Measurements from ENCODE around the gene RIC1. TPM values are rescaled to one million over a fixed set of nuclear protein-coding genes. Genes with fewer than 3 reads are reported as not detected.
"Not testable (repeated sequence)": the region's sequence is repeated elsewhere in the genome, so short reads cannot be mapped to it uniquely, and the experiment has no call there.

The RIC1 gene
- total RNA-seq, 1 donor from 2014 or later: 9.7 TPM

DNA sequence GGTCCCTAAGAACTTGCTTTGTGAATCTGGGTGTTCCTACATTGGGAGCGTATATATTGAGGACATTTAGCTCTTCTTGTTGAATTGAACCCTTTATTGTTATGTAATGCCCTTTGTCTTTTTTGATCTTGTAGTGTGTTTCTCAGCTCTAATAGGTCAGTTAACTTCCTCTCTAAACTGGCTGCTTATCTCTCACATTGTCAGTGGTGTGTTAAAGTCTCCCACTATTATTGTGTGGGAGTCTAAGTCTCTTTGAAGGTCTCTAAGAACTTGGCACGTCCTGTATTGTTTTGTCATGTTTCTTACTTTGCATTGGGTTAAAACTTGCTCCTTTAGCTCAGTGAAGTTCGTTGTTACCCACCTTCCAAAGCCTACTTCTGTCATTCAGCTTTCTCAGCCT lies 36.2 kb downstream of the RIC1 start:
- H3K27ac Mint-ChIP-seq (ENCODE audit: unreplicated experiment): no peak overlapping the region
- no peaks in the 10 kb centered on the region for H3K4me1 Mint-ChIP-seq (ENCODE audit: low read depth, unreplicated experiment)
- no peaks in the 10 kb centered on the region for H3K27me3 Mint-ChIP-seq (ENCODE audit: unreplicated experiment)
- TF ChIP-seq, protein P1, sequence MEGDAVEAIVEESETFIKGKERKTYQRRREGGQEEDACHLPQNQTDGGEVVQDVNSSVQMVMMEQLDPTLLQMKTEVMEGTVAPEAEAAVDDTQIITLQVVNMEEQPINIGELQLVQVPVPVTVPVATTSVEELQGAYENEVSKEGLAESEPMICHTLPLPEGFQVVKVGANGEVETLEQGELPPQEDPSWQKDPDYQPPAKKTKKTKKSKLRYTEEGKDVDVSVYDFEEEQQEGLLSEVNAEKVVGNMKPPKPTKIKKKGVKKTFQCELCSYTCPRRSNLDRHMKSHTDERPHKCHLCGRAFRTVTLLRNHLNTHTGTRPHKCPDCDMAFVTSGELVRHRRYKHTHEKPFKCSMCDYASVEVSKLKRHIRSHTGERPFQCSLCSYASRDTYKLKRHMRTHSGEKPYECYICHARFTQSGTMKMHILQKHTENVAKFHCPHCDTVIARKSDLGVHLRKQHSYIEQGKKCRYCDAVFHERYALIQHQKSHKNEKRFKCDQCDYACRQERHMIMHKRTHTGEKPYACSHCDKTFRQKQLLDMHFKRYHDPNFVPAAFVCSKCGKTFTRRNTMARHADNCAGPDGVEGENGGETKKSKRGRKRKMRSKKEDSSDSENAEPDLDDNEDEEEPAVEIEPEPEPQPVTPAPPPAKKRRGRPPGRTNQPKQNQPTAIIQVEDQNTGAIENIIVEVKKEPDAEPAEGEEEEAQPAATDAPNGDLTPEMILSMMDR (IDR thresholded peaks at IDR 0.05; ENCODE audit: partially characterized antibody, unreplicated experiment): no peak
- no peaks in the 10 kb centered on the region for H3K9me3 Mint-ChIP-seq (ENCODE audit: unreplicated experiment)
- peaks cover 13% of the 10 kb centered on the region for H3K36me3 Mint-ChIP-seq (ENCODE audit: unreplicated experiment)
- DNase-seq: no peak
- H3K4me3 Mint-ChIP-seq (ENCODE audit: unreplicated experiment): no peak overlapping the region

DNA sequence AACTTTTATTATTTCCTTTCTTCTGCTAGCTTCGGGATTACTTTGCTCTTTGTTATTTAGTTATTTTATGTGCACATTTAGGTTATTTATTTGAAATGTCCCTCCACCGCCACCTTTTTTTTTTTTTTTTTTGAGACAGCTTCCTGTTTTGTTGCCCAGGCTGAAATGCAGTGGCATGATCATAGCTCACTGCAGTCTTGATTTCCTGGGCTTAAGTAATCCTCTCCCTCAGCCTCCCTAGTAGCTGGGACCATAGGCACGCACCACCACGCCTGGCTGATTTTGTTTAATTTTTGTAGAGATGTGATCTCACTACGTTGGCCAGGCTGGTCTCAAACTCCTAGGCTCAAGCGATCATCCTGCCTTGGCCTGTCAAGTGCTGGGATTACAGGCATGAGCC lies 38.5 kb downstream of the RIC1 start:
- Mint-ChIP-seq H3K4me3 (ENCODE audit: unreplicated experiment) (no peak overlapping the region), H3K27me3 (ENCODE audit: unreplicated experiment) (no peaks in the 10 kb centered on the region), H3K9me3 (ENCODE audit: unreplicated experiment) (no peaks in the 10 kb centered on the region), H3K27ac (ENCODE audit: unreplicated experiment) (no peak overlapping the region), H3K36me3 (ENCODE audit: unreplicated experiment) (peaks cover 9% of the 10 kb centered on the region), H3K4me1 (ENCODE audit: low read depth, unreplicated experiment) (no peaks in the 10 kb centered on the region)
- TF ChIP-seq, protein P1 (IDR thresholded peaks at IDR 0.05; ENCODE audit: partially characterized antibody, unreplicated experiment): no peak
- DNase-seq: no peak

DNA sequence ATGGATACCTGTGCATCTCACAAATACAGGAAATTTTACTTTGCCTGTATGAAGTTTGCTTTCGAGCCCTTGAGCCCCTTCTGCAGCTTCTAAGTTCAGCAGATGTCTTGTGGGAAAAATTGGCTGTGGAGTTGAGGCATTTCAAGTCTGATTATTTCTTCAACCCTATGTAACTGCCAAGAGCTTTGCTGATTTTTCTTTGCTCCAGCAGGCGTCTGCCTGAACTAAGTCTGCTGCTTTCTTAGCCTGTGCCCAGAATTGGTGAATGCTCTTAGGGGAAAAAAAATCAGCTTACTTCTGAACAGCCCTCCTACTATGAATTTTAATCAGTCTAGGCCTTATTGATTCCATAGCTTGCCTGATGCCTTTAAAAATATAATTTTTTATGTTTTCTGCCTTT lies 41.2 kb downstream of the RIC1 start:
- TF ChIP-seq, protein P1 (IDR thresholded peaks at IDR 0.05; ENCODE audit: partially characterized antibody, unreplicated experiment): no peak
- no peaks in the 10 kb centered on the region for H3K27me3 Mint-ChIP-seq (ENCODE audit: unreplicated experiment)
- H3K4me1 Mint-ChIP-seq (ENCODE audit: low read depth, unreplicated experiment): no peaks in the 10 kb centered on the region
- H3K4me3 Mint-ChIP-seq (ENCODE audit: unreplicated experiment): no peak overlapping the region
- no peaks in the 10 kb centered on the region for H3K36me3 Mint-ChIP-seq (ENCODE audit: unreplicated experiment)
- no peak for DNase-seq
- H3K9me3 Mint-ChIP-seq (ENCODE audit: unreplicated experiment): peaks cover 2% of the 10 kb centered on the region
- no peak overlapping the region for H3K27ac Mint-ChIP-seq (ENCODE audit: unreplicated experiment)

DNA sequence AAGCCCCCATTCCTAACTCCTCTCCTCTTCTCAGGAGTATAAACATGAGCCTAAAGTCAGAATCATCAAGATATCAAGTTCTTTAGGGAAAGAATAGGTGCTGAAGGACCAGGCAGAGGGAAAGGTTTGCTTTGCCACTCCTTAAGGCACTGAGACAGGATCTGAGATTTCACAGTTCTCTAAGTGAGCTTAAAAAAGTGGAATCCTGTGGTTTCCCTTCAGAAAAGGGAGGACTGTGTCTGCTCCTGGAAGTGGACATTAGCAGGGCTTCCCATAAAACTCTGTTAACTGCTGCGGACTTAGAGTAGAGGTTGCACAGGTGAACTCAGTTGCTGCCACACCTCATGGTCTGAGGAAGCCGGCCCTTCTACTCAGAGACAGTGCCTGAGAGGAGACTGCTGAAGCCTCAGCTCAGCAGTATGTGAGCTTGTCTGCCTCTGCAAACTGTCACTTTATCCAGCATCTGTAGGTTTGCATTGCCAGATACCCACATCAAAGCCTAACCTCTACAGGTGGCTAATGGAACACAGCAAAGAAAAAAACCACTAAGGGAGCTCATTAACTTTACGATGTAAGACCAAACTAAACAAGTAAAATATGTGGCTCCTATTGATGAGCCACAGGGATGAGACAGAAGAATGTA lies 42.9 kb downstream of the RIC1 start:
- peaks cover 2% of the 10 kb centered on the region for H3K9me3 Mint-ChIP-seq (ENCODE audit: unreplicated experiment)
- no peaks in the 10 kb centered on the region for H3K27me3 Mint-ChIP-seq (ENCODE audit: unreplicated experiment)
- no peaks in the 10 kb centered on the region for H3K4me1 Mint-ChIP-seq (ENCODE audit: low read depth, unreplicated experiment)
- H3K27ac Mint-ChIP-seq (ENCODE audit: unreplicated experiment): no peak overlapping the region
- H3K36me3 Mint-ChIP-seq (ENCODE audit: unreplicated experiment): no peaks in the 10 kb centered on the region
- TF ChIP-seq, protein P1 (IDR thresholded peaks at IDR 0.05; ENCODE audit: partially characterized antibody, unreplicated experiment): no peak
- no peak overlapping the region for H3K4me3 Mint-ChIP-seq (ENCODE audit: unreplicated experiment)
- DNase-seq: no peak

DNA sequence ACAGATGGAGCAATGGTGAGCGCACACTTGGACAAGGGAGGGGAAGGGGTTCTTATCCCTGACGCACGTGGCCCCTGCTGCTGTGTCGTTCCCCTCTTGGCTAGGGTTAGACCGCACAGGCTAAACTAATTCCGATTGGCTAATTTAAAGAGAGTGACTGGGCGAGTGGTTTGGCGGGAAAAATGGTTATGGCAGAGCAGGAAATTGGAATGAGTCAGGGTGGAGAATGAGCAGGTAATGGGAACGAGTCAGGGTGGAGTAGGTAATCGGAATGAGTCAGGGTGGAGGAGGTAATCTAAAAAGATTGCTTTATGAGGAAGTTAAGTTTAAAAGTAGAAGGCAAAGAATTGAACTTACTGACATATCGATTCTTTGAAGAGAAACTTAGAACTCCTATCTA lies 46.1 kb downstream of the RIC1 start:
- H3K36me3 Mint-ChIP-seq (ENCODE audit: unreplicated experiment); H3K27me3 Mint-ChIP-seq (ENCODE audit: unreplicated experiment); DNase-seq; H3K9me3 Mint-ChIP-seq (ENCODE audit: unreplicated experiment); H3K4me3 Mint-ChIP-seq (ENCODE audit: unreplicated experiment); H3K4me1 Mint-ChIP-seq (ENCODE audit: low read depth, unreplicated experiment); H3K27ac Mint-ChIP-seq (ENCODE audit: unreplicated experiment): not testable (repeated sequence)

DNA sequence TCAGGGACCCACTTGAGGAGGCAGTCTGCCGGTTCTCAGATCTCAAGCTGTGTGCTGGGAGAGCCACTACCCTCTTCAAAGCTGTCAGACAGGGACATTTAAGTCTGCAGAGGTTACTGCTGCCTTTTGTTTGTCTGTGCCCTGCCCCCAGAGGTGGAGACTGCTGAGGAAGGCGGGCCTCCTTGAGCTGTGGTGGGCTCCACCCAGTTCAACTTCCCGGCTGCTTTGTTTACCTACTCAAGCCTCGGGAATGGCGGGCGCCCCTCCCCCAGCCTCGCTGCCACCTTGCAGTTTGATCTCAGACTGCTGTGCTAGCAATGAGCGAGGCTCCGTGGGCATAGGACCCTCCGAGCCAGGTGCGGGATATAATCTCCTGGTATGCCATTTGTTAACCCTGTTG lies 54.7 kb downstream of the RIC1 start:
- H3K4me1 Mint-ChIP-seq (ENCODE audit: low read depth, unreplicated experiment); H3K27me3 Mint-ChIP-seq (ENCODE audit: unreplicated experiment); H3K9me3 Mint-ChIP-seq (ENCODE audit: unreplicated experiment); H3K27ac Mint-ChIP-seq (ENCODE audit: unreplicated experiment); DNase-seq; H3K4me3 Mint-ChIP-seq (ENCODE audit: unreplicated experiment); H3K36me3 Mint-ChIP-seq (ENCODE audit: unreplicated experiment): not testable (repeated sequence)
